Transverse colon (tissue), 4 donors: ENCODE results near the gene EHBP1.

Experiments used
- POLR2A ChIP-seq: fragments of 450-650 bp; IDR thresholded peaks from one replicate; pipeline ENCODE4 v1.6.1; 2016; ENCODE audit warnings: antibody characterized with exemption, mild to moderate bottlenecking, moderate library complexity
- POLR2AphosphoS5 ChIP-seq, 3 donors: sonication (generic); formaldehyde crosslinking; IDR thresholded peaks; one replicate each; pipeline ENCODE4 v1.6.1; 2016; ENCODE audit warnings: antibody characterized with exemption in 3 of 3
- TF ChIP-seq, protein P1 (sequence below), 5 experiments: fragments of 200-600 bp in 3 of 5; fragments of 450-650 bp in 2 of 5; sonication (generic) in 3 of 5; IDR thresholded peaks; 1 replicate in 2 of 5; 2 replicates in 3 of 5; pipeline ENCODE4 v1.5.1; 2016 to 2017; ENCODE audit warnings: antibody characterized with exemption in 5 of 5, inconsistent platforms in 3 of 5, mild to moderate bottlenecking in 2 of 5, moderate library complexity in 1 of 5

DNA sequence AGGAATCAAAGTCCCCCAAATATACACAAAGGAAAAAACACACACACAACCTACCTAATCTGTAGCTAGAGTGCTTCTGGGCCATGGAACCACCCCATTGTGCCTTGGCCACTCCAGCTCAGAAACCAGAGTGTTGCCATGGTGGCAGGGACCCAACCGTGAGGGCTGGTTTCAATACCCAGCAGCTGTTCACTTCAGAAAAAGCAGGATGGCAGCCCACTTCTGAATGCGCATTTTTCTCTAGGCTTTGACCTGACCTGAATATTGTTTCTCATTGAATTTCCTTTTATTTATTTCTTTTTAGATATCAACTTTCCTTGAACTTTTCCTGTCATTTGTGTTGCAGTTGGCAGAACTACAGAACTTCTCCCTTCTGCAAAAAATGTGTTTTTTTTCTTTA lies 43.0 kb upstream of the EHBP1 start:
- TF ChIP-seq, protein P1, sequence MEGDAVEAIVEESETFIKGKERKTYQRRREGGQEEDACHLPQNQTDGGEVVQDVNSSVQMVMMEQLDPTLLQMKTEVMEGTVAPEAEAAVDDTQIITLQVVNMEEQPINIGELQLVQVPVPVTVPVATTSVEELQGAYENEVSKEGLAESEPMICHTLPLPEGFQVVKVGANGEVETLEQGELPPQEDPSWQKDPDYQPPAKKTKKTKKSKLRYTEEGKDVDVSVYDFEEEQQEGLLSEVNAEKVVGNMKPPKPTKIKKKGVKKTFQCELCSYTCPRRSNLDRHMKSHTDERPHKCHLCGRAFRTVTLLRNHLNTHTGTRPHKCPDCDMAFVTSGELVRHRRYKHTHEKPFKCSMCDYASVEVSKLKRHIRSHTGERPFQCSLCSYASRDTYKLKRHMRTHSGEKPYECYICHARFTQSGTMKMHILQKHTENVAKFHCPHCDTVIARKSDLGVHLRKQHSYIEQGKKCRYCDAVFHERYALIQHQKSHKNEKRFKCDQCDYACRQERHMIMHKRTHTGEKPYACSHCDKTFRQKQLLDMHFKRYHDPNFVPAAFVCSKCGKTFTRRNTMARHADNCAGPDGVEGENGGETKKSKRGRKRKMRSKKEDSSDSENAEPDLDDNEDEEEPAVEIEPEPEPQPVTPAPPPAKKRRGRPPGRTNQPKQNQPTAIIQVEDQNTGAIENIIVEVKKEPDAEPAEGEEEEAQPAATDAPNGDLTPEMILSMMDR (IDR thresholded peaks at IDR 0.05) = no peak
- TF ChIP-seq POLR2AphosphoS5 (IDR thresholded peaks at IDR 0.05) = no peak
- TF ChIP-seq POLR2A = no peak
